Left colon (tissue), 2 donors: ENCODE measurements around the gene PPFIBP1. TPM values are rescaled to one million over a fixed set of nuclear protein-coding genes. Genes with fewer than 3 reads are reported as not detected.
A peak's percentile ranks its signal among the peaks of the same experiment; 100 is the strongest.

ENCODE experiments used
- ATAC-seq: fragments of 200-7000 bp; cut with Tn5 transposase; one replicate; pipeline ENCODE4 v1.9.1; 2020; ENCODE audit warnings: mild to moderate bottlenecking, moderate library complexity
- DNase-seq, 2 donors: peaks; one replicate each; pipeline ENCODE4 v3.0.0-alpha.2; 2020
- intact Hi-C, 2 donors: fragments of 100-400 bp; cut with DNase I in 1 of 2; cut with micrococcal nuclease in 1 of 2; formaldehyde crosslinking; loops; one replicate each; pipeline versions ENCODE4 v1.11.2 to v1.14.0; 2022; cut with DNase I, micrococcal nuclease
- total RNA-seq, 2 donors: library from RNA; stranded (reverse); fragmentation: NEBNext Ultra II Directional; extraction: Animal tissue kit (Norgen Biotek cat#: 25700); gene quantifications; one replicate each; pipeline ENCODE4 v1.2.1, GENCODE V29; 2021
- donor health status: DM: no; HTN: no; CAD: no.
- donor health status: DM: yes; HTN: yes; CAD: no.

PPFIBP1 gene
- total RNA-seq, 2 donors from 2014 or later: 40.9 to 43.1 TPM

DNA sequence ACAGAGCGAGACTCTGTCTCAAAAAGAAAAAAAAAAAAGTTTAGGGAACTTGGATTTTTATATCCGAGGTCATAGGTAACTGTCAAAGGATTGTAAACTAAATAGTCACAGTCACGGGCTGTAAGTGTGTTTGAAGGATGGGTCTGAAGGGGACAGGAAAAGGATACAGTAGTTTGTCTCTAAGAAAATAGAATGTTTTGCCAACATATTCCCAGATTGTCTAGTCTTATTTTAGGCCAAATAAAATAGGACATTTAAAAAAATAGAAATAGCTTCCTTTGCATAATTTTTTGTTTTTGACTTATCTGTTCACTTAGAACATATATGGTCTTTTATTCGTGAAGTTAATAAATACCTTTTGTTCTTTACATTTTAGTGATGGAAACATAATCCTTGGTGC, 148.0 kb downstream of the PPFIBP1 start:
- intact Hi-C loops: no loop called here
- ATAC-seq: no peak
- DNase-seq: no peak

DNA sequence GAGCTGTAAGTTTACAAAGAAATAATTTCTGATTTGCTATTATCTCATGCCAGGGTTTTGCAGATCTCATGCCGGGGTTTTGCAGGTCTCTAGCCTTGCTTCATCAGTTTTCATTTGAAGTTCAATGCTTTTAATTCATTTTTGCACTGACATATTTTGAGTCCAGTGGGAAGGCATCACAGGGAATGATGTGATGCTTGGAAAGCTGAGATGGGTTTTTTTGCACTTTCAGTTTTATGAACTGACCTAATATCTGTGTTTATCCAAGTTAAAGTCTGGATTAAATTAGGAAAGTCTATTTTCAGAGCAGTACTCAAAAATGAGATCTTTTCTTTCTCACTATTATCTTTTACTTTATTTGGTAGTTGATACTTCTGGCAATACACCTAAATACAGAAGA, 148.6 kb downstream of the PPFIBP1 start:
- ATAC-seq (no peak), DNase-seq (no peak)
- intact Hi-C loops: no loop called here

DNA sequence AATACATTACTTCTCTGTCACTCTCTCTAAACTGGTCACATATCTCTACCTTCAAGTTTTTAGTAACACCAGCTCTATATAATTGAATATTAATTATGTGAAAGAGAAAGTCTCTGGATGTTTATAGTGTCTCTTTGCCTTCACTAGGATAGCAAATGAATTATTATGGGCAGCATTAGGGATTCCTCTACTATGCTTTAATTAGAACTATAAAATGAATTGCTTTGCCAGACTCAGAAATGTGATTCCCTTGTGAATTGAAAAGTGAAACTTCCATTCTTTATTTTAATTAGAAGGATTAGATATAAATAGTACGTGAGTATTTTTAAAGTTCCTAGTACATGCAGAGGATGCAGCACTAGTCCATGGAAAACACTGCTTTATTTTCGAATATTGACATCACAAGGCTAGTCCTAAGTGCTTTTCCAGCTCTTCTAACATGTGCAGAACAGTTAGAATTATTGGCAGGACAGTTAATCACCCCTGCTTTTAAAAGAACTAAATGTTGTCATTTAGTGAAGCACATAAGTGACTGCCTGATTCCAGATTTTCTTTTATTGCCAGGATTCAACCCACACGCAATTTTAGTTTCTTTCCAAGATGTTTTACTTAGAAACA, 149.2 kb downstream of the PPFIBP1 start:
- ATAC-seq (no peak), DNase-seq (no peak)
- intact Hi-C loops: no loop called here

DNA sequence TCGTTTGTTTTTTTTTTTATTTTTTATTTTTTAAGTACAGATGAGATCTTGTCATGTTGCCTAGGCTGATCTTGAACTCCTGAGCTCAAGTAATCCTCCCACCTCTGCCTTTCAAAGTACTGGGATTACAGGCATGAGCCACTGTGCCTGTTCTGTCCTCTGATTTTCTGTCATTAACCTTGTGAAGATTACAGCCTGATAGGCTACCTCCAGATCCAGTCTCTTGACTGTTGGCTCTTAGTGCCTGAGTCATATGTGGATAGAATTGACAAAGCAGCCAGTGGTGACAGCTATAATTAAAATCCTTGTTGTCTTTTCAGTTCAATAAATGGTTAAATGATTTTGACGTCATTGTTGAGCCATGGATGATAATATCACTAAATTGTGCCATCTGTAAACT, 151.0 kb downstream of the PPFIBP1 start:
- intact Hi-C loops: no loop called here
- ATAC-seq (no peak), DNase-seq (no peak)

DNA sequence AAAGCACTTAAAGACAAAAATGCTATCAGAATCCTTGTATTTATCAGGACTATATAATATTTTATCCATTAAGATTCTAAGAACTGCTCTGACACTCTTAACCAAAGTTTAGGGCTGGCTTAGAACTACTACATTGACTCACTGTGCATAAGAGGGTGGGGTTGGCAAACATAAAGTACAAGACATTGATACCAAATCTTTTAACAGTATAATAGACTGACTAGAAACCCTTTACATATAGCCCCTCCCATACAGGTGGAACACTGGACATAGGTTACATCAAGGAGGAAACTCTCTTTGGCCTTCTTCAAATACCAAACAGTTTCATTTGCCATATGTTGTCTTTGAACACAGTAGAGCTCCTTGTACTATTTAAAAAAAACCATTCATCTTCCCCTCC, 156.6 kb downstream of the PPFIBP1 start:
- intact Hi-C loops: no loop called here
- peak; percentile 86 for ATAC-seq
- DNase-seq: peak in 1 of 2 donors; percentile 33

DNA sequence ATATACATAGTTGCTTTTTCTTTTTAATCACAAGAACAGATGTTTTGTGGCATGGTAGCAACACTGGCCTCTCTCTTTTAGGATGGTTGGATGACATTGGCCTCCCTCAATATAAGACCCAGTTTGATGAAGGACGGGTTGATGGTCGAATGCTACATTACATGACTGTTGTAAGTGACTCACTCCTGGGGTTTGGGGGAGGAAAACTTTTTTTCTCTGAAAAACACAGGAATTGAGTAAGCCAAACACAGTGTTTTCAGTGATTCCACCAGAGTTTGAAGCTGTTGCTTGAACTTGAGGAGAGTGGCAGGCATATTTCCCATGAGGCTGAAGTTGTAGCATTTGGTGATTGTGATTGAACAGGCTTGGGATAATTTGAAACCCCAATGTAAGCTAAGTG, 158.5 kb downstream of the PPFIBP1 start:
- DNase-seq (no peak), ATAC-seq (no peak)
- intact Hi-C loops: no loop called here

DNA sequence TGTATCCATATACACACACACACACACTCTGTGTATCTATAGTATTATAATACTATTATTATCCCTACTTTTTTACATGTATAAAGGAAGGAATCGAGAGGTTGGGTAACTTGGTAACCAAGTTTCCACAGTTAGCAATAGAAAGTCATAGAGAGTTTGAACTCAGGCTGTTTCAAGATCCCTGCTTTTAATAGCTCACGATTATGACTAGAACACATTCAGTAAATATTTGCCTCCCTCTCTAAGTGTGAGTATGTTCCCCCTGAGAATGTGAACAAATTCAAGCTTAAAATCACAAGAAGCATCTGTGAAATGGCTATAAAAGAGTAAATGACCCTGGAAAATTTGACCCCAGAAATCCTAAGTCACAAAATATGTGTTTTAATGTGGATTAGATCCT, 161.3 kb downstream of the PPFIBP1 start:
- ATAC-seq (peak; percentile 45), DNase-seq (no peak)
- intact Hi-C loops: no loop called here

DNA sequence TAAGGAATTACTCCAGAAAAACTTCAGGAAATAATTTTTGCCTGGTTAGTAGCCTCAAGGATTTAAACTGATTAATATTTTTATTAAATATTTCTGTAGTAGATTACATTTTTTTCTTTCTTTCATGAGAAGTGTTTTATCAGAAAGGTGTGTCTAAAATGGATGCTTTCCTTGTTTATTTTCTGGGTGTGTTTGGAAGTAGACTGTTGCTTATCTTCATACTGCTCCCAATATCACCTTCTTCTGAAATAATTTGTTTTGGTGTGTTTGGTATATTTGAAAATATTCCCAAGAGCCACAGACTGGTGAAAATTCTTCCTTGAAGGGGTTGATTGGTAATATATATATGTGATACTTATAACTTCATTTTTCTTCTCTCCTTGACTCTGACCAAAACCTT, 162.1 kb downstream of the PPFIBP1 start:
- DNase-seq (no peak), ATAC-seq (peak; percentile 69)
- intact Hi-C loops: no loop called here

DNA sequence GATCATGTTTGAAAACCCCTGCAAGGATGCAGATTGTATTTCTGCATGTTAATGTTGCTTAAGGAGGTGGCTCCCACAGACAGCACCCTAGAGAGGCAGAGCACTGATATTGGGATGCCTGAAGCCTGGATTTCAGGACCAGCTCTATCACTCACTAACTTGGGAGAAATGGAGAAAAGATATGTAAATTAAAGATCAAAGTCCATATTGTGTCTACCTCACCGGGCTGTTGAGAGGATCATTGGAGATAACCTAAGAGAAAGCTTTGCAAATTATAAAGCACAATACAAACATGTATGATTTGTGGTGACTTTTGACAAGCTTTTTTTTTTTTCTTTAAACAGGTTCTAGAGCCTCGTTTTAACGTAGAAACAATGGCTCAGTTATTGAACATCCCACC, 164.7 kb downstream of the PPFIBP1 start:
- intact Hi-C loops: no loop called here
- ATAC-seq (peak; percentile 73), DNase-seq (no peak)

DNA sequence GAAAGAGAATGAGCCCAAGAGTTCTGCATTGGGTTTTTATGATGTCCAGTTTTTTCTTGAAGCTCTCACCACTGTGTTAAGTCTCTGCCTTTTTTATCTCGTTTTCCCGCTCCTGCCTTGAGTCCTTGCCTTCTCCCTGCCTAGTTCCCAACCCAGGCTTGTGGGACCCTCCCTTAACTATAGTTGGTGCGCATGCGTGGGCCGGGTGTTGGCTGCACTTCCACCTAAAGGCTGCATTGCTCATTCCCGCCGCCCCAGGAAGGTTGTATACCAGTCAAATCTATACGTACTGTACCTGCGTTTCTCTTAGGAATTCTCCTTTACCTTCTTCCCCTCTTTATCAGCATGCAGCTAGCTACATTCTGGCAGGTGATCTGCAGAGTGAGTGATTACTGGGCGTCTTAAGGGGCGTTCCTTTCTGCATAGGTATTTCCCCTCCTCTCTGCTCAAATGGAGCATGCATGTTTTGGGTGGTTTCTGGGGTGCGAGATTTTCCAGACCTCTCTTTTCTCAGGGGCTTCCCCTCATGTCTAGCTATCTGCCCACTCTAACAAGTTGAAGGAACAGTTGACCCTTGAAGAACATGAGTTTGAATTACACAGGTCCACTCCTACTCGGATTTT, 165.7 kb downstream of the PPFIBP1 start:
- DNase-seq: no peak
- intact Hi-C loops: no loop called here
- no peak for ATAC-seq

DNA sequence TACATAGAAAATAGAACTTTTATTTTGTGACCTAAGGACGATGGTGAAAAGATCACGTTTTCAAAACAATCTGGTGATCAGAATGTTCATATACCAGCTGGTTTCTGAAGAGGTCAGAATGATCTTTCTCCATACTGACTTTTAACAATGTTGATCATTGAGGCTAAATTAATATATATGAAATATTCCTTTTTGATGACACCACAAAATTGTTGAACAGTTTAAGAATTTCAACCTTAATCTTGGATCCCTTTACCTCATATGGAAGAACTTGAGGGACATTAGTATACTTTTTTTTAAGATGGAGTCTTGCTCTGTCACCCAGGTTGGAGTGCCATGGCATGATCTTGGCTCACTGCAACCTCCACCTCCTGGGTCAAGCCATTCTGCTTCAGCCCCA, 169.4 kb downstream of the PPFIBP1 start:
- no peak for ATAC-seq
- intact Hi-C loops: no loop called here

DNA sequence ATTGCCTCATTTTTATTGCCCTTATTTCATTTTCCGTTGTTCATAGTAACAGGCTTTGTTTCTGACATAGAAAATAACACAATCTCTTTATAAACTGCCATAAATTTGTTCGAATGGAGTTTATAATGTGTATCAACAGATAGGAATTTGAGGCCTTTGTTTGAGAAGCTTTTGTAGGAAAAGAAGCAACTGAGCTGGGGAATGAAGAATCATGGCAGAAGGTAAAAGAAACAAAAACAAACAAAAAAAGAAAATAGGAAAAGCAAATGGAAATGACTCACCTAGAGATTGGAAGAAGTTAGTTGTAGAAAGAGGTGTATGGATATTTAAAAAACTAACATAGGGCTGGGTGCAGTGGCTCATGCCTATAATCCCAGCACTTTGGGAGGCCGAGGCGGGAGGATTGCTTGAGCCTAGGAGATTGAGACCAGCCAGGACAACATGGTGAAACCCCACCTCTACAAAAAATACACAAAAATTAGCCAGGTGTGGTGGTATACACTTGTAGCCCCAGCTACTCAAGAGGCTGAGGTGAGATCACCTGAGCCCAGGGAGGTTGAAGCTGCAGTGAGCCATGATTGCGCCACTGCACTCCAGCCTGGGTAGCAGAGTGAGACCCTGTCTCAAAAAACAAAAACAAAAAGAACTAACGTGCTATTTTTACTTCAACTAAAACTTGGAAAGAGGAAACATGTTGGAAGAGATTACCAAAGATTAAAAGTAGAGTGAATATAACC, 171.7 kb downstream of the PPFIBP1 start:
- intact Hi-C loops: no loop called here
- ATAC-seq (peak; percentile 40), DNase-seq (no peak)

More for the DNA sequence above, 169.4 kb downstream of the PPFIBP1 start:
- DNase-seq: no peak

DNA sequence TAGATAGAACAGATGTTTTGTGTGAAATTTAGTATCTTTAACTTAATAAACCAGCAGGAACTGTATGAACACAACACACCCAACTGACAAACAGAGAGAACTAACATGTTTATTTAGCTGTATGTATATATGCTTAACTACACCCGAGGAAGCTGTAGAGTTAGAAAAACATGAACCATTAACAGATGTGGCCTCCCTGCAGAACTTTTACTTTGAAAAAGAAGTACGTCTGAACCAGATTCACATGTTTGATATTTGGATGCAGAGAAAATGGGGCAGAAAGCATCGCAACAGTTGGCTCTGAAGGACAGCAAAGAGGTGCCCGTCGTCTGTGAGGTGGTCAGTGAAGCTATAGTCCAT, 172.3 kb downstream of the PPFIBP1 start, which contains the start of gene REP15:
REP15 (plus strand) TSS at position 155 of the 360 bp plus-strand sequence; CDS start at position 271, 116 bp downstream.
- no peak for DNase-seq
- intact Hi-C loops: no loop called here
- ATAC-seq: peak; percentile 91

DNA sequence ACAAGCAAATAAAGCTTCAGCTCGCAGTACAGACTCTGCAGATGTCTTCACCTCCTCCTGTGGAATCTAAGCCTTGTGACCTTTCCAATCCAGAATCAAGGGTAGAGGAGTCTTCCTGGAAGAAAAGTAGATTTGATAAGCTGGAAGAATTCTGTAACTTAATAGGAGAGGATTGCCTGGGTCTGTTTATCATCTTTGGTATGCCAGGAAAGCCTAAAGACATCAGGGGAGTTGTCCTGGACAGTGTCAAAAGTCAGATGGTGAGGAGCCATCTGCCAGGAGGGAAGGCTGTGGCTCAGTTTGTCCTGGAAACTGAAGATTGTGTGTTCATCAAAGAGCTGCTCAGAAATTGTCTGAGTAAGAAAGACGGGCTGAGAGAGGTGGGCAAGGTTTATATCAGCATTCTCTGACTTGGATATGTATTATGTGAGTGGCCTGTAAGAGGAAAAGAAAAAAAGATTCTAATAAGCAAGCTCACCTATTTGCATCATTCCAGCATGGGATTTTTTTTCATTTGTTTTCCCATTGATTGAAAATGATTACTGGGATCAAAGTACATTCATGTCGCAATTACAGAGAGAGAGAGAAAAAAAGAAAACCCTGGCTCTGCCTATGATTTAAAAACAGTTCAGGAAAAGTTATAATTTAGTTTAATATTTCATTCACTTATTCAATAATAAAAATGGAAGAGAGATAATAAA, 173.0 kb downstream of the PPFIBP1 start:
- intact Hi-C loops: no loop called here
- ATAC-seq (peak; percentile 38), DNase-seq (no peak)

DNA sequence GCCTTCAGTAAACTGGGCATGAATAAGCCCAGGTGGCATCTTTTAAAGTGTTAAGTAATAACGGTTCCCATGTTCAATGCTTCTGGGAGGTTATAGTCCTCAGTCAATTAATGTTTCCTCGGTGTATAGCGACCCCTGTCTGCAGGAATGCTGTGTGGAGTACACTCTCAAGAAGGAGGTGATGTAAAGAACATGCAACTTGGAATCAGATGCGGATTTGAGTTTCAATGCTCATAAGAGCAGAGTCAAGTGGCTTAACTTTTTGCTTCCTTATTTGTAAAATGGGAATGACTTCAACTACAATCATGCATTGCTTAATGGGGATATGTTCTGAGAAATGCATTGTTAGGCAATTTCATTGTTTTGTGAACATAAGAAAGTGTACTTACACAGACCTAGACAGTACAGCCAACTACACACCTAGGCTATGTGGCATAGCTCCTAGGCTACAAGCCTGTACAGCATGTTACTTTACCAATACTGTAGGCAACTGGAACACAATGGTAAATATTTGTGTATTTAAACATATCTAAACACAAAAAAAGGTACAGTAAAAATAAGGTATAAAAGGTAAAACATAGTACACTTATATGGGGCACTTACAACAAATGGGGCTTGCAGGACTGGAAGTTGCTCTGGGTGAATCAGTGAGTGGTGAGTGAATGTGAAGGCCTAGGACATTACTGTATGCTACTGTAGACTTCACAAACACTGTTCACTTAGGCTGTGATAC, 179.9 kb downstream of the PPFIBP1 start:
- ATAC-seq: peak; percentile 91
- DNase-seq: peak; percentile 63 to 88
- intact Hi-C loops: no loop called here

DNA sequence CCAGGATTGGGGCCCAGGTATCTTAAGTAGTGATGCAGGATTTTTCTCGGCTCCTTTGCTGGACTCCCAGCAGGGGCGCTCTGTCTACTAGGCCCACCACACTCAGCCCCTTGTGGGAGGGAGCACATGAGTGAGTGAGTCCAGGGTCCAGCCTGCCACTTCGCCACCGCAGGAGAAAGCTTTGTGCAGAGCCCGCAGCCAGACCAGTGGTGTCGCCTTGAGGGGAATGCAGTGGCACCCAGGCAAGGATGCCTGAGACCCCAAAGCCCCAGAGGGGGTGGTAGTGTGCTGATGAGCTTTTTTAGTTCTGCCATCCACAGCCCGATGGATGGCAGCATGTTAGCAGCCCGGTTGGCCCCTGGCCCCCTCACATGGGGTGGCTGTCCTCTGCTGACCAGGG, 181.3 kb downstream of the PPFIBP1 start:
- intact Hi-C loops: no loop called here
- ATAC-seq (no peak), DNase-seq (no peak)

DNA sequence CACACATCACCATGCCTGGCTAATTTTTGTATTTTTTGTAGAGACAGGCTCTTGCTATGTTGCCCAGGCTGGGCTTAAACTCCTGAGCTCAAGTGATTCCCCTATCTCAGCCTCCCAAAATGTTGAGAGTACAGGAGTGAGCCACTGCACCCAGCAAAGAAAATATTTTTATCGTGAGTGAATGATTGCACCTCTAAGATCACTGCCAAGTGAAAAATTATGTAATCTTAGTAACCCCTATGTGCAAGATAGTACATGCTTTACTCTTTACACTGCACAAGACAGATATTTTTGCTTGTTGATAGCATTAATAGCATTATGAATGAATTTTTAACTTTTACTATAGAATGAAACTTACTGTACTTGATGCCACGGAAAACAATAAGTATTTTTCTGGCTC, 183.2 kb downstream of the PPFIBP1 start:
- intact Hi-C loops: no loop called here
- no peak for DNase-seq
- no peak for ATAC-seq

DNA sequence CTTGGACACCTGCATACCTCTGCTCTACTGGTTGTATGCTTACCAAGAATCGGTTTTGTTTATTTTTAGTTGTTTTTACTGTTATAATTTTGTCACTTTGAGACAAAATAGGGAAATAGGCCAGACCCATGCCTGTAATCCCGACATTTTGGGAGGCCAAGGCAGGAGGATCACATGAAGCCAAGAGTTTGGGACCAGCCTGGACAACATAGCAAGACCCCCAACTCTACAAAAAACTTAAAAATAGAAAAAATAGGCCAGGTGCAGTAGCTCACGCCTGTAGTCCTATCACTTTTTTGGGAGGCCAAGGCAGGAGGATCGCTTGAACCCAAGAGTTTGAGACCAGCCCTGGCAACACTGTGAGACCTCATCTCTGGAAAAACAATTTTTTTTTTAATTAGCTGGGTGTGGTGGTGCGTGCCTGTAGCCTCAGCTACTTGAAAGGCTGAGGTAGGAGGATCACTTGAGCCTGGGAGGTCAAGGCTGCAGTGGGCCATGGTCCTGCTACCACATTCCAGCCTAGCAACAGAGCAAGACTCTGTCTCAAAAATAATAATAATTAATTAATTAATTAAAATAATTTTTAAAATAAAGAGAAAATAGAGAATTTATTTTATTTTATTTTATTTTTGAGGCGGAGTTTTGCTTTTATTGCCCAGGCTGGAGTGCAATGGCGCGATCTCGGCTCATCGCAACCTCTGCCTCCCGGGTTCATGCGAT, 185.4 kb downstream of the PPFIBP1 start:
- DNase-seq: no peak
- no peak for ATAC-seq
- intact Hi-C loops: no loop called here
